ENCODE measurements around the gene PPP1R9B. TPM values are rescaled to one million over a fixed set of nuclear protein-coding genes. Genes with fewer than 3 reads are reported as not detected.

PPP1R9B gene
- total RNA-seq, 3 donors from 2014 or later, result 21.8 to 24.9 (median 22.7) TPM

- H3K27ac ChIP-seq, result peak overlapping the region in 1 of 2 donors; percentile 59
- no peak for DNase-seq (ENCODE audit: low spot score in 2 of 2)
- TF ChIP-seq POLR2AphosphoS5 (IDR thresholded peaks at IDR 0.05), result no peak
- no peak for TF ChIP-seq POLR2A (IDR thresholded peaks at IDR 0.05)
- no peak for TF ChIP-seq CTCF (IDR thresholded peaks at IDR 0.05)
- no peaks in the 10 kb centered on the region for H3K36me3 ChIP-seq
- no peaks in the 10 kb centered on the region for H3K9me3 ChIP-seq
- intact Hi-C loops (cut with DNase I; ENCODE audit: low total_unique reads), result no loop called here
- H3K4me1 ChIP-seq, result peaks cover 0 to 10% of the 10 kb centered on the region in 2 donors
- H3K4me3 ChIP-seq, result no peak overlapping the region
- H3K27me3 ChIP-seq, result no peaks in the 10 kb centered on the region
Observed at GRCh38 chr17:50100480-50100883, 50.0 kb downstream of the PPP1R9B start.

GRCh38 chr17:50099003-50099402, 51.5 kb downstream of the PPP1R9B start:
- Histone ChIP-seq H3K4me3 (no peak overlapping the region), H3K4me1 (peaks cover 0 to 10% of the 10 kb centered on the region in 2 donors), H3K27ac (no peak overlapping the region), H3K9me3 (no peaks in the 10 kb centered on the region), H3K36me3 (no peaks in the 10 kb centered on the region), H3K27me3 (no peaks in the 10 kb centered on the region)
- TF ChIP-seq POLR2A (IDR thresholded peaks at IDR 0.05) (no peak), POLR2AphosphoS5 (IDR thresholded peaks at IDR 0.05) (no peak)
- no peak for DNase-seq (ENCODE audit: low spot score in 2 of 2)
- intact Hi-C loops (cut with DNase I; ENCODE audit: low total_unique reads), result no loop called here

- Histone ChIP-seq H3K9me3 (no peaks in the 10 kb centered on the region), H3K27ac (no peak overlapping the region), H3K27me3 (no peaks in the 10 kb centered on the region), H3K36me3 (no peaks in the 10 kb centered on the region), H3K4me1 (peaks cover 0 to 10% of the 10 kb centered on the region in 2 donors), H3K4me3 (no peak overlapping the region)
- intact Hi-C loops (cut with DNase I; ENCODE audit: low total_unique reads), result no loop called here
- no peak for TF ChIP-seq POLR2A (IDR thresholded peaks at IDR 0.05)
- TF ChIP-seq CTCF (IDR thresholded peaks at IDR 0.05), result no peak
- TF ChIP-seq POLR2AphosphoS5 (IDR thresholded peaks at IDR 0.05), result no peak
- no peak for DNase-seq (ENCODE audit: low spot score in 2 of 2)
Observed at GRCh38 chr17:50098583-50098982, 51.9 kb downstream of the PPP1R9B start.

- Histone ChIP-seq H3K4me1 (peaks cover 0 to 10% of the 10 kb centered on the region in 2 donors), H3K4me3 (no peak overlapping the region), H3K27ac (no peak overlapping the region), H3K36me3 (no peaks in the 10 kb centered on the region), H3K27me3 (no peaks in the 10 kb centered on the region), H3K9me3 (no peaks in the 10 kb centered on the region)
- DNase-seq (ENCODE audit: low spot score in 2 of 2), result no peak
- TF ChIP-seq POLR2A (IDR thresholded peaks at IDR 0.05) (no peak), CTCF (IDR thresholded peaks at IDR 0.05) (no peak), POLR2AphosphoS5 (IDR thresholded peaks at IDR 0.05) (no peak)
- intact Hi-C loops (cut with DNase I; ENCODE audit: low total_unique reads), result no loop called here
Observed at GRCh38 chr17:50097926-50098325, 52.6 kb downstream of the PPP1R9B start.

- Histone ChIP-seq H3K27me3 (no peaks in the 10 kb centered on the region), H3K9me3 (no peaks in the 10 kb centered on the region), H3K4me1 (peaks cover 0 to 10% of the 10 kb centered on the region in 2 donors), H3K36me3 (no peaks in the 10 kb centered on the region), H3K27ac (no peak overlapping the region), H3K4me3 (no peak overlapping the region)
- TF ChIP-seq POLR2AphosphoS5 (IDR thresholded peaks at IDR 0.05), result no peak
- TF ChIP-seq CTCF (IDR thresholded peaks at IDR 0.05), result no peak
- TF ChIP-seq POLR2A (IDR thresholded peaks at IDR 0.05), result no peak
- DNase-seq (ENCODE audit: low spot score in 2 of 2), result no peak
- intact Hi-C loops (cut with DNase I; ENCODE audit: low total_unique reads), result no loop called here
Observed at GRCh38 chr17:50097455-50097854, 53.0 kb downstream of the PPP1R9B start.

GRCh38 chr17:50096758-50097157, 53.7 kb downstream of the PPP1R9B start:
- peak overlapping the region in 2 of 3 donors; percentile 98 to 99 for H3K4me3 ChIP-seq
- no peak for TF ChIP-seq POLR2A (IDR thresholded peaks at IDR 0.05)
- no peak for TF ChIP-seq CTCF (IDR thresholded peaks at IDR 0.05)
- TF ChIP-seq POLR2AphosphoS5 (IDR thresholded peaks at IDR 0.05), result no peak
- peaks cover 0 to 10% of the 10 kb centered on the region in 2 donors for H3K4me1 ChIP-seq
- H3K36me3 ChIP-seq, result no peaks in the 10 kb centered on the region
- no peak for DNase-seq (ENCODE audit: low spot score in 2 of 2)
- no peaks in the 10 kb centered on the region for H3K9me3 ChIP-seq
- H3K27ac ChIP-seq, result peak overlapping the region in 1 of 2 donors; percentile 84
- intact Hi-C loops (cut with DNase I; ENCODE audit: low total_unique reads), result no loop called here
- H3K27me3 ChIP-seq, result no peaks in the 10 kb centered on the region

All from breast epithelium (tissue), 4 donors.